ENCODE measurements around the gene RALGPS1. TPM values are rescaled to one million over a fixed set of nuclear protein-coding genes. Genes with fewer than 3 reads are reported as not detected.

The RALGPS1 gene
- total RNA-seq, 2 experiments from 2014 or later = 14.1 to 14.4 TPM

GRCh38 chr9:127233989-127234388, 319.4 kb downstream of the RALGPS1 start:
- no peak for TF ChIP-seq CTCF (conservative IDR thresholded peaks at IDR 0.05; ENCODE audit: low read length)
- TF ChIP-seq EZH2phosphoT487 (IDR thresholded peaks at IDR 0.05; ENCODE audit: borderline replicate concordance, low read depth, low read length) = no peak
- no peak overlapping the region for H3K4me2 ChIP-seq (ENCODE audit: low read length)
- no peaks in the 10 kb centered on the region for H3K4me1 ChIP-seq (ENCODE audit: insufficient read depth, low read length, poor library complexity, severe bottlenecking)
- no peak overlapping the region for H3K27ac ChIP-seq (ENCODE audit: low read depth, low read length, poor library complexity, severe bottlenecking)
- no peaks in the 10 kb centered on the region for H3K9me2 ChIP-seq (ENCODE audit: insufficient read depth, low read length)
- H3K36me3 ChIP-seq (ENCODE audit: insufficient read depth, low read length) = no peaks in the 10 kb centered on the region; the same call in 1 of the 2 replicates
- H2AFZ ChIP-seq (ENCODE audit: low read length) = no peak overlapping the region
- H3K9me3 ChIP-seq (ENCODE audit: low read length) = no peaks in the 10 kb centered on the region
- intact Hi-C loops (cut with micrococcal nuclease; ENCODE audit: unreplicated experiment) = no loop called here
- DNase-seq (ENCODE audit: low spot score) = no peak
- no peak overlapping the region for H3K4me3 ChIP-seq (ENCODE audit: low read depth, low read length, poor library complexity, severe bottlenecking)
- no peaks in the 10 kb centered on the region for H4K20me1 ChIP-seq (ENCODE audit: insufficient read depth, low read length)
- BruUV-seq (replicated peaks) = no TSS peak
- ChIA-PET CTCF (ENCODE audit: unreplicated experiment) (no interaction called here), POLR2A (no interaction called here)
- H3K79me2 ChIP-seq (ENCODE audit: insufficient read depth, low read depth, low read length) = no peaks in the 10 kb centered on the region

- Histone ChIP-seq H4K20me1 (ENCODE audit: insufficient read depth, low read length) (no peaks in the 10 kb centered on the region), H3K9me3 (ENCODE audit: low read length) (no peaks in the 10 kb centered on the region), H3K4me2 (ENCODE audit: low read length) (no peak overlapping the region), H2AFZ (ENCODE audit: low read length) (no peak overlapping the region), H3K9me2 (ENCODE audit: insufficient read depth, low read length) (no peaks in the 10 kb centered on the region), H3K27ac (ENCODE audit: low read depth, low read length, poor library complexity, severe bottlenecking) (no peak overlapping the region), H3K36me3 (ENCODE audit: insufficient read depth, low read length) (no peaks in the 10 kb centered on the region), H3K79me2 (ENCODE audit: insufficient read depth, low read depth, low read length) (no peaks in the 10 kb centered on the region), H3K4me3 (ENCODE audit: low read depth, low read length, poor library complexity, severe bottlenecking) (no peak overlapping the region), H3K4me1 (ENCODE audit: insufficient read depth, low read length, poor library complexity, severe bottlenecking) (no peaks in the 10 kb centered on the region)
- CTCF ChIA-PET (ENCODE audit: unreplicated experiment) = no interaction called here
- POLR2A ChIA-PET = interaction anchor here (1.0 kb wide), 1 partner anchor 11 kb away, joined by 3 read pairs; no protein-coding TSS in a partner anchor
- no peak for DNase-seq (ENCODE audit: low spot score)
- TF ChIP-seq EZH2phosphoT487 (IDR thresholded peaks at IDR 0.05; ENCODE audit: borderline replicate concordance, low read depth, low read length) (no peak), CTCF (conservative IDR thresholded peaks at IDR 0.05; ENCODE audit: low read length) (no peak)
- no TSS peak for BruUV-seq (replicated peaks)
- intact Hi-C loops (cut with micrococcal nuclease; ENCODE audit: unreplicated experiment) = no loop called here
Observed at GRCh38 chr9:127237801-127238200, 323.2 kb downstream of the RALGPS1 start.

- H3K9me2 ChIP-seq (ENCODE audit: insufficient read depth, low read length) = no peaks in the 10 kb centered on the region
- no peaks in the 10 kb centered on the region for H3K9me3 ChIP-seq (ENCODE audit: low read length)
- H3K36me3 ChIP-seq (ENCODE audit: insufficient read depth, low read length) = no peaks in the 10 kb centered on the region
- ChIA-PET POLR2A (no interaction called here), CTCF (ENCODE audit: unreplicated experiment) (no interaction called here)
- H3K4me2 ChIP-seq (ENCODE audit: low read length) = no peak overlapping the region
- no peak overlapping the region for H2AFZ ChIP-seq (ENCODE audit: low read length)
- no peak for DNase-seq (ENCODE audit: low spot score)
- no peaks in the 10 kb centered on the region for H3K79me2 ChIP-seq (ENCODE audit: insufficient read depth, low read depth, low read length)
- intact Hi-C loops (cut with micrococcal nuclease; ENCODE audit: unreplicated experiment) = no loop called here
- no peak overlapping the region for H3K27ac ChIP-seq (ENCODE audit: low read depth, low read length, poor library complexity, severe bottlenecking)
- no peaks in the 10 kb centered on the region for H4K20me1 ChIP-seq (ENCODE audit: insufficient read depth, low read length)
- TF ChIP-seq EZH2phosphoT487 (IDR thresholded peaks at IDR 0.05; ENCODE audit: borderline replicate concordance, low read depth, low read length) (no peak), CTCF (conservative IDR thresholded peaks at IDR 0.05; ENCODE audit: low read length) (no peak)
- BruUV-seq (replicated peaks) = no TSS peak
- no peak overlapping the region for H3K4me3 ChIP-seq (ENCODE audit: low read depth, low read length, poor library complexity, severe bottlenecking)
- peaks cover 11% of the 10 kb centered on the region for H3K4me1 ChIP-seq (ENCODE audit: insufficient read depth, low read length, poor library complexity, severe bottlenecking)
Observed at GRCh38 chr9:127241354-127241753, 326.8 kb downstream of the RALGPS1 start.

All from OCI-LY7 (cell line).